Prostate gland (tissue), 2 donors: ENCODE results near the gene PSMD11.

Experiments used
- CTCF ChIP-seq, 4 experiments: fragments of 200-600 bp in 2 of 4; fragments of 450-650 bp in 2 of 4; sonication (generic) in 2 of 4; IDR thresholded peaks; 1 replicate in 3 of 4; 2 replicates in 1 of 4; pipeline ENCODE4 v1.5.1; 2016 to 2019; ENCODE audit warnings: antibody characterized with exemption in 4 of 4, mild to moderate bottlenecking in 2 of 4, moderate library complexity in 2 of 4
- POLR2A ChIP-seq: fragments of 450-650 bp; IDR thresholded peaks from one replicate; pipeline ENCODE4 v1.6.1; 2016; ENCODE audit warnings: antibody characterized with exemption, mild to moderate bottlenecking
- POLR2AphosphoS5 ChIP-seq: sonication (generic); formaldehyde crosslinking; IDR thresholded peaks from one replicate; pipeline ENCODE4 v1.6.1; 2017; ENCODE audit warnings: antibody characterized with exemption

GRCh38 chr17:32458371-32458770 is 14.1 kb downstream of the PSMD11 start:
- TF ChIP-seq POLR2A (no peak), CTCF (IDR thresholded peaks at IDR 0.05) (no peak), POLR2AphosphoS5 (no peak)
